ENCODE results near the gene NOP53.
"Not testable (repeated sequence)": the region's sequence is repeated elsewhere in the genome, so short reads cannot be mapped to it uniquely, and the experiment has no call there.

Gene NOP53

DNA sequence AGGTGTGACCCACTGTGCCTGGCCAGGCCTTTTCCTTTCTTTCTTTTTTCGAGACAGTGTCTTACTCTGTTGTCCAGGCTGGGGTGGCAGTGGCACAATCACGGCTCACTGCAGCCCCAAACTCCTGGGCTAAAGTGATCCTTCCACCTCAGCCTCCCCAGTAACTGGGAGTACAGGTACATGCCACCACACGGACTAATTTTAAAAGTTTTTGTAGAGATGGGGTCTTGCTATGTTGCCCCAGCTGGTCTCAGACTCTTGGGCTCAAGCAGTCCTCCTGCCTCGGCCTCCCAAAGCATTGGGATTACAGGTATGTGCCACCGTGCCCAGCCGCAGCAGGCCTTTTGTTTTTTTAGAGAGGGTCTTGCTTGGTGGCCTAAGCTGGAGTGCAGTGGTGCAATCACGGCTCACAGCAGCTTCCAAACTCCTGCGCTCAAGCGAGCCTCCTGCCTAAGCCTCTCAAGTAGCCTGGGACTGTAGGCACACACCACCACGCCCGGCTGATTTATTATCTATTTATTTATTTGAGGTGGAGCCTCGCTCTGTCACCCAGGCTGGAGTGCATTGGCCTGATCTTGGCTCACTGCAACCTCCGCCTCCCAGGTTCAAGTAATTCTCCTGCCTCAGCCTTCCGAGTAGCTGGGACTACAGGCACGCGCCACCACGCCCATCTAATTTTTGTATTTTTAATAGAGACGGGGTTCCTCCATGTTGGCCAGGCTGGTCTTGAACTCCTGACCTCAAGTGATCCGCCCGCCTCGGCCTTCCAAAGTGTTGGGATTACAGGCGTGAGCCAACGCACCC lies 32.1 kb downstream of the NOP53 start:
- DNase-seq (ENCODE audit: low read depth in 3 of 3): not testable (repeated sequence)

DNA sequence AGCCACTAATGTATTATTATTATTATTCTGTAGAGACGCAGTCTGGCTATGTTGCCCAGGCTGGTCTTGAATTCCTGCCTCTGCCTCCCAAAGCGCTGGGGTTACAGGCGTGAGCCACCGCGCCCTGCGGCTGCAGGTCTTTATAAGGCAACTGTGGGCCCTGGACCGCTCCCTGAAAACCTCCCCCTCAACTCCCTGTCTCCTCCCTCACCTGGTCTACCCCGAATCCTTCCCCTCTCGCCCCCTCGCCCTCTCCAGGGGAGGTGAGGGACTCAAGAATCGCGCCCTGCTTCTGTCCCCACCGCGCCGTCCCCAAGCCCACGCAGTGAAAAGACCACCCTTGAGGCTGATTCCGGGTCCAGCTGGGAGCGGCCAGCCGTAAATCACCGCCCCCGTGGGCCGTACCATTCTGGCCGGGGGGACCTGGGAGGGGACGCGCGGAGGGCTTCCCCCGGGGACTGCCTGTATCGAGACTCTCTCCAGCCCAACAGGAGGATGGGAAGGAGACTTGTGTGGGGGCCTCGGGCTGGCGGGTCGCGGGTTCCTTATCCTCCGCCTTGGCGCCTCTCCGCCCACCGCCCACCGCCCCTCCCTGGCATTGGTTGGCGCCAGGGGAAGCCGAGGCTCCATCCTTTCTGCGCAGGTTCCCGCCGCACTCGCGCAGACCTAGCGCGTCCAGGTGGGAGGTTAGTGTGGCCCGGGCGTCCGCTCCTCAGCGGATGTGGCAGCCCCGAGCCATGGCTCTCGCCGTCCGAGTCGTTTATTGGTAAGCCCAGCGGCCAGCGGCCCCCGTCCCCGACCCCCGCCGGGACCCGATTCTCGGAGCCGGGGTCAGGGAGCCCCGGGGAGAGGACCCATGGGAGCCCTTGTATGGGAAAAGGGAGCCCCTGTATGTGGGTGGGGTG lies 33.0 kb downstream of the NOP53 start, which contains the start of gene SELENOW:
Gene SELENOW, plus strand, starts transcription at position 655 of the 905 bp plus-strand sequence. Its CDS starts 83 bp downstream, at position 738.
- peak; percentile 57 to 71 (median 65) for DNase-seq (ENCODE audit: low read depth in 3 of 3)

DNA sequence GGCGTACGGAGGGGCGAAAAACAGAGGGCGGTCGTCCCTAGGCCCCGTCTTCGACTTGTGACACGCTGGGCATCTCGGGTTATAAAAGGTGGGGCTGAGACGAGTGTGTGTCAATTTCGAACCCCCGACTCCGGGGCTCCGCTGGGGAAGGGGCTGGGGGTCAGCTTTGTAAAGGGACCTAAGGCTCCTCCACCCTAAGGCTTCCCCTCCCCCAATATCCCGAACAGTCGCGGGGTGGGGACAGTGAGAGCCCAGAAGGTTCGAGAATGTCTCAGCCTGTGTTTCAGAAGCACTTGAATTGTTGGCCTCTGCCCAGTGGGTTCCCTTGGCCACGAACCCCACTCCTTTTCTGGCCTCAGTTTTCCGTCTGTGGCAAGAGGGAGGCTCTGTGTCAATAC lies 33.6 kb downstream of the NOP53 start:
- no peak for DNase-seq (ENCODE audit: low read depth in 3 of 3)

DNA sequence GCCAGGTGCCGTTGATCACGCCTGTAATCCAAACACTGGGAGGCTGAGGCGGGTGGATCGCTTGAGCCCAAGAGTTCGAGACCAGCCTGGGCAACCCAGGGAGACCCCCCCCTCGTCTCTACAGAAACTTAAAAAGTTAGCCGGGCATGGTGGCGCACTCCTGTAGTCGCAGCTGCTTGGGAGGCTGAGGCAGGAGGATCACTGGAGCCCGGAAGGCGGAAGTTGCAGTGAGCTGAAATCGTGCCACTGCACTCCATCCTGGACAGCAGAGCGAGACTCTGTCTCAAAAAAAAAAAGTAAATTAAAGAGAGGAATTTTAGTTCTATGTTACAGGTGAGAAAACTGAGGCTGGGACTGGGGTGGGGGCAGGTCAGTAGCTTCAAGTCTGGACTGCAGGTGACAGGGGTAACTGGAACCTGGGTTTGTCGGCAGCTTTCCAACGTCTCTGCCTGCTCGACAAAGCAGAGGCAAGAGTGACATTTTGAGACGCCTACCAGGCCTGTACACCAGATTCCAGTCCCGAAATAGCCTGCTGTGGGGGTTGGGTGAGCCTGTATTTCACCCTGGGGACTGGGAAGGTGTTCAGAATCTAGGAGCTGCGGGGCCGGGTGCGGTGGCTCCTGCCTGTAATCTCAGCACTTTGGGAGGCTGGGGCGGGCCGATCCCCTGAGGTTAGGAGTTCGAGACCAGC lies 34.3 kb downstream of the NOP53 start:
- DNase-seq (ENCODE audit: low read depth in 3 of 3): no peak

DNA sequence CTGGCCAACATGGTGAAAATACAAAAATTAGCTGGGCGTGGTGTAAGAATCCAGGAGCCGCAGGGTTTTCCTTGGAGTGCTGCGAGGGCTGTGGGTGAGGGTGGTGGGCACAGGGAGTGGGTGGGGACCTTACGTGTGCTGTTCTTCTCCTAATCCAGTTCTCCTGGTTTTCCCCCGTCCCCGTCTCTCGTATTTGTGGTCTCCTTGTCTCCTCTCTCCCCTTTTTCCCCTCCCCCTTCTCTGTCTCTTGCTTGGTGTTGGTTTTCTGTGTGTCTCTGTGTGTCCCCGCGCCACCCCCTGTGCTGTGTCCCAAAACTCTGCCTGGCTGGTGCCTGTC lies 34.8 kb downstream of the NOP53 start:
- no peak for DNase-seq (ENCODE audit: low read depth in 3 of 3)

DNA sequence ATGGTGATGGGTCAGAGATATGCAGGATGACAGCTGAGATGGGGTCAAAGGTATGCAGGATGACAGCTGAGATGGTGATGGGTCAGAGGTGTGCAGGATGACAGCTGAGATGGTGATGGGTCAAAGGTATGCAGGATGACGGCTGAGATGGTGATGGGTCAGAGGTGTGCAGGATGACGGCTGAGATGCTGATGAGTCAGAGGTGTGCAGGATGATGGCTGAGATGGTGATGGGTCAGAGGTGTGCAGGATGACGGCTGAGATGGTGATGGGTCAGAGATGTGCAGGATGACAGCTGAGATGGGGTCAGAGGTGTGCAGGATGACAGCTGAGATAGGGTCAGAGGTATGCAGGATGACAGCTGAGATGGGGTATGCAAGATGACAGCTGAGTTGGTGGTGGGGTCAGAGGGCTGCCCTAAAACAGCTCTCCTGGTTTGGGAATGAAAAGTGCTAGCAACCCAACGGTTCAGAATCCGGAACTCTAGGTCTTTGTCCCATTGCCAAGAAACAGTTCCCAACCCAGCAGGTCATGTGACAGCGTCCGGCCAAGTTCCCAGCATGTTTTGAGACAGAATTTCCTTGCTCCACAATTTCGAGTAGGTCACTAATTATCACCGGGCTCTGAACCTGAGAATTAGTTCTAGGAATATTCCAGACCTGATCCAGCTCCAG lies 36.4 kb downstream of the NOP53 start:
- DNase-seq (ENCODE audit: low read depth in 3 of 3): no peak

DNA sequence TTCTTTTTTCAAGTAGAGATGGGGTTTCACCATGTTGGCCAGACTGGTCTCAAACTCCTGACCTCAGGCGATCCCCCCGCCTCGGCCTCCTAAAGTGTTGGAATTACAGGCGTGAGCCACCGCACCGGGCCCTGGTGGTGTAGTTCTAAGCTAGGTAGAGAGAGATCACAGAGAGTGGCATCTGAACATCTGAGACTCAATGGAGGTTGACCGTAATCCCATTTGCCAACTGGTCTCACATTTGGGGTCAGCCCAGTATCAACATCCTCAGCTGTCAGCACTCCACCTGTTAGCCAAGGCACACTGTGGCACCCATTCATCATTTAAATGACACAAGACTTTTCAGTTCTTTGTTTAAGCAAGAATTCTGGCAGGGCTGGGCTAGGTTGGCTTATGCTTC lies 41.2 kb downstream of the NOP53 start:
- DNase-seq (ENCODE audit: low read depth in 3 of 3): no peak

DNA sequence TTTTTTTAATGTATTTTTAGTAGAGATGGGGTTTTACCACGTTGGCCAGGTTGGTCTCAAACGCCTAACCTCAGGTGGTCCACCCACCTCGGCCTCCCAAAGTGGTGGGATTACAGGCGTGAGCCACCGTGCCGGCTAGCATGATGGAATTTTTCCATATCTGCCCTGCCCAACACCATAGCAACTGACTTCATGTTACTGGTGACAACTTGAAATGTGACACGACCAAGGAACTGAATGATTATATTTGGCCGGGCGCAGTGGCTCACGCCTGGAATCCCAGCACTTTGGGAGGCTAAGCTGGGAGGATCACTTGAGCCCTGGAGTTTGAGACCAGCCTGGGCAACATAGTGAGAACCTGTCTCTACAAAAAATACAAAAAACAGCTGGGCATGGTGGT lies 42.0 kb downstream of the NOP53 start:
- not testable (repeated sequence) for DNase-seq (ENCODE audit: low read depth in 3 of 3)

DNA sequence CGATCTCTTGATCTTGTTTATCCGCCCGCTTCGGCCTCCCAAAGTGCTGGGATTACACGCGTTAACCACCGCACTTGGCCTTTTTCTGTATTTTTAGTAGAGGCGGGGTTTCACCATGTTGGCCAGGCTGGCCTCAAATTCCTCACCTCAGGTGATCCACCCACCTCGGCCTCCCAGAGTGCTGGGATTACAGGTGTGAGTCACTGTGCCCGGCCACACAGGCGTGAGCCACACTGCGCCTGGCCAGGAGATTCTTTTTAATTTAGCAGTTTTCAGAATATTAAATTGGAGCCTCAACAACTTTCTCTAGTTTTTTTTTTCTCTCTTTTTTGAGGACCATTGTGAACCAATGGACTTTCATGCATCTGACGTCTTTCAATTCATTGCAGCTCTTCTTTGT lies 44.5 kb downstream of the NOP53 start:
- not testable (repeated sequence) for DNase-seq (ENCODE audit: low read depth in 3 of 3)

DNA sequence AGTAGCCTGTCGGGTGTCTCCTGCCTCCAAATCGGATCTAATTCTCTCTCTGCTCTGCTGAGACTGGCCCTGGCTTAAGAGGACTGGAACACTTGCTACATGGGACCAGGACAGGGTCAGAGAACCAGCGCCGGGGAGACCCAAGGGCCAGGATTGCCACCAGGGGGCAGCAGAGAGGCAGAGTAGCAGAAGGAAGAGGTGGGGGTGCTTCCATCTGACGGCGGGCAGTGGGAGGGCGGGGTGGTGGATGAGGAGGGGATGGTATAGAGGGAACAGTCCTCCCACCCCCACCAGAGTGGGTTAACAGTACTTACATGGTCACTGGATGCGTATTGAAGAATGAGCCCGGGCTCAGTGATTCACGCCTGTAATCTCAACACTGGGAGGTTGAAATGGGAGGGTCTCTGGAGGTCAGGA lies 45.1 kb downstream of the NOP53 start:
- DNase-seq (ENCODE audit: low read depth in 3 of 3): peak; percentile 72 to 93 (median 85)

DNA sequence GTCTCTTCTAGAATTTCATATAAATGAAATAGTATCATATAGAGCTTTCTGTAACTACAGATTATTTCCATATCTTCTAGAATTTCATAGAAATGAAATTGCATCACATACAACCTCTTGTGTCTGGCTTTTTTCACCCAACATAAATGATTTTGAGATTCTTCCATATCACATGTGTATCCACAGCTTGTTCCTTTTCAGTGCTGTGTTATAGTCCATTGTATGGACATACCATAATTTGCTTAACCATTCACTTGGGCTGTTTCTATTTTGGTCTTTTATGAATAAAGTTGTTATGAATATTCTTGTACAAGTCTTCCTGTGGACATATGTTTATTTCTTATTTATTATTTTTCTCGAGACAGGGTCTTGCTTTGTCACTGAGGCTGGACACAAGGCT lies 47.3 kb downstream of the NOP53 start:
- no peak for DNase-seq (ENCODE audit: low read depth in 3 of 3)

DNA sequence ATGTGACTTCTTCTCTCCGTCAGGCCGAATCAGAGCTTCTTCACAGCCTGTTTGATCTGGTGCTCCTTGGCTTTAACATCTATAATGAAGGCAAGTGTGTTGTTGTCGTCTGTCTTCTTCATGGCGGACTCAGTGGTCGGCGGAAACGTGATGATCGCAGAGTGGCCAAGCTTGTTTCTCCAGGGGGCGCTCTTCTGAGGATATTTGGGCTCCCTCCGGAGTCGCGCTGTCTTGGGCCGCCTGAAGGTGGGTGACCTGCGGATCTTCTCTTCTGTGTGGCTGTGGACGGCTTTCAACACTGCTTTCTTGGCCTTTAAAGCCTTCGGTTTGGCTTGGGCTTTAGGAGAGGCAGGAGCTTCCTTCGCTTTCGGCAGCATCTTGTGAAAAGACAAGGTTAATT lies 49.2 kb downstream of the NOP53 start:
- no peak for DNase-seq (ENCODE audit: low read depth in 3 of 3)

DNA sequence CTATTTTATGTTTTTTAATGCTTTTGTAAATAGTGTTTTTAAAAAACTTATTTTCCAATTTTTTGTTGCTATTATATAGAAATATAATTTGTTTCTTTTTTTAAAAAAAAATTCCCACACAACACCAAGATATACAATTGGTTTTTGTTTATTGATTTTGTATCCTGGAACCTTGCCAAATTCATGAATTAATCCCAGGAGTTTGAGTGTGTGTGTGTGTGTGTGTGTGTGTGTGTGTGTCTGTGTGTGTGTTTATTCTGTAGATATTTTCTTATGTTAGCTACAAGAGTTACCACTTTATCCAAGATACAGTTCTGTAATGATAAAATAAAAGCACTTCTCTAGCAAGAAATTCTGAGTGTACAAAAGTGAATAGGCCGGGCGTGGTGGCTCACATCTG lies 51.4 kb downstream of the NOP53 start:
- no peak for DNase-seq (ENCODE audit: low read depth in 3 of 3)

DNA sequence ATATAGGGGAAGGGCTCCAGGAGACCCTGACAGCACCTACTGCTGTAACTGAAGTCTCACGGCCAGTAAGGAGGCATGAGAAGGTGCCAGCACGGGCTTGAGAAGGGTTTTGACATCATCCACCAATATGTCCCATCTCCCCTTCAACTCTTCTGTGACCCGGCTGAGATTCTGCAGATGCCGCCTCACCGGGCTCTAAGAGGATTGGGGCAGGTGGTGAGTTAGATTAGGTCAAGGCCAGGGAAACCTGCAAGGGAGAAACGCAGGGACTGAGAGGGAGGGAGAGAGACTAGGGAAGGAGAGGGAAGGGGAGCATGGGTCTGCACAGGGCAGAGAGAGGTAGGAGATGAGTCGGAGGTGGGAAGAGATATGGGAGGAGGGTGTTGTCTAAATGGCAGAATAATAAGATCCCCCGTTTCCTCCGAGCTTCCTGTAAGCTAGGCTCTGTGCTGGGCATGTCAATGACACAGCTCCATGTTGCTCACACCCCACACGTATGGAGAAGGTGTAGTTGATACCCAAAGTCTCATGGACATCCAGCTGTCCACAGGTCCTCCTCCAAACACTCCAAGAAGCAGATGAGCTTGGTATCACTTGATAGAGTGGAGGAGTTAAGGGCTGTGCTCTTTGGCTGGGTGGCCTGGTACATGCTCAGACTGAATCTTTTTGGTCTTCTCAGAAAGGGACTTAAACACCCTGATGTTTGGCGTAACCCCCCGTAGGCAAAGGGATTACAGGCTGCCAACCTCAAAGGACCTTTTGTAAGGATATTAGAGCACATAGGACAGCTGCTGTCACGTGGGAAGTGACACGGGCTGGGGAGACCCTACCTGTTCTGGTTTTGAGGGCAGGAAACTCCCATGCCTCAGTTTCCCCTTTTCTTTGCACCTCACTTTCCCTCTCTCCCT lies 52.9 kb downstream of the NOP53 start:
- DNase-seq (ENCODE audit: low read depth in 3 of 3): no peak

DNA sequence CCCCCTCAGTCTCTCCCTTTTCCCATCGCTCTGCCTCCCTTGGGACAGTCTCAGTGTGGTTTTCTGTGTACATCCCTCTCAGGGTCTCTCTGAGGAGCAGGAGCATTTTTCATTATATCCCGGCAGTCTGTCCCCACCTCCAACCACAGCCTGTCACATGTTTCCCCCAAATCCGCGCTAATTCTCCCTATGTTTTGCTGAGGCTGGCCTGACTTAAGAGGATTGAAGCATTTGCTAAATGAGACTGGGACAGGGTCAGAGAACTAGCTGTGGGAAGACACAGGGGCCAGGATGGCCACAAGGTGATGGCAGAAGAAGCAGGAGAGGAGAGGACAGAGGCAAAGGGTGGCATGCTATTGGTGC lies 53.5 kb downstream of the NOP53 start:
- no peak for DNase-seq (ENCODE audit: low read depth in 3 of 3)

DNA sequence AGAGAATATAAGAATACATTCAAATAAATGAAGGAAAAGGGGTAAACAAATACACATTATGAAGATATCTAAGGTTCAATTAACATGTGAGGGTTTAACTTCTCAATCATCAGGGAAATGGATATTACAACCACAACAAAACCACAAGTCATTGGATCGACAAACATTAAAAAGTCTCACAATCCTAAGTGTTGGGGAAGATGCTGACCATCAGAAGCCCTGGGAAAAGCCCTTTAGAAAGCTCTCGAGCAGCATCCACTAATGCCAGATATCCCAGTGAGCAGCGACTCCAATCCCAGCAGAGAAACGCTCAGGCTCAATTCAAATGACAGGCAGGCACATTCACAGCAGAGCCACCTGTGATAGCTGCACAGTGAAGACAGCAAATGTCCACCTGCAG lies 55.9 kb downstream of the NOP53 start:
- no peak for DNase-seq (ENCODE audit: low read depth in 3 of 3)

DNA sequence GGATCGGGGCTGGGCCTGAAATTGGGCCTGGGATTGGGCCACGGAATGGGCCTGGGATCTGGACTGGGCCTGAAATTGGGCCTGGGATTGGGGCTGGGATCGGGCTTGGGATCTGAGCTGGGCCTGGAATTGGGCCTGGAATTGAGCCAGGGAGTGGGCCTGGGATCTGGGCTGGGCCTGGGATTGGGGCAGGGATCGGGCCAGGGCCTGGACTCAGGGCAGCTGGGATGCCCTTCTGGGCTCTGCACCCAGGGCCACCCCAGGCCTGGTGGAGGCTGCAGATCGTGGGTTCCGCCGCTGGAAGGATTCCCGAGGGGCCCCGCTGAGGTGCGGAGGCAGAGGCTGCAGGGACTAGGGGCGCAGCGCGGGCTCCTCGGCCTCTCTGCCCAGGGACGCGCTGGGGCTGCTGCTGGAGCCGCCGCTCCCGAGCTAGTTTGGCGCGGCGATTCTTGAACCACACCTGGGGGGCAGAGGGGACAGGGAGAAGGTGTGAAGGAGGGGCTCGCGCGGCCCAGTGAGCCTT lies 57.2 kb downstream of the NOP53 start:
- no peak for DNase-seq (ENCODE audit: low read depth in 3 of 3)

DNA sequence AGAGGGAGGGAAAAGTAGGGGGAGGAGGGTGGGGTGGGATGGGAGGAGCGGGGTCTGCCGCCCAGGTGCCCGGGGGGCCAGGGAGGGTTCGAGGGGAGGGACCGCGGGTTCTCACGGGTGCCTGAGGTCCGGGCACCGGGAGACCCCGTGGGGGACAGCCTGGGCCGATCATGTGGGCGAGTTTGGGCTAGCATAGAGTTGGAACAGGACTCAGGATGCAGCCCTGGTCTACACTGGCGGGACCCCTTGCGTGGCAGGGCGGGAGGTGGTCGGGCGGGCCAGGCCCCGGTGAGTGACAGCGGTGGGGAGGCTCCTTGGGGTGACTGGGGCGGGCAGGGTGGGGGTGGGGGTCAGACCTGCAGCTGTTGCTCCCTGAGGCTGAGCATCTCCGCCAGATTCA lies 57.8 kb downstream of the NOP53 start:
- DNase-seq (ENCODE audit: low read depth in 3 of 3): not testable (repeated sequence)

DNA sequence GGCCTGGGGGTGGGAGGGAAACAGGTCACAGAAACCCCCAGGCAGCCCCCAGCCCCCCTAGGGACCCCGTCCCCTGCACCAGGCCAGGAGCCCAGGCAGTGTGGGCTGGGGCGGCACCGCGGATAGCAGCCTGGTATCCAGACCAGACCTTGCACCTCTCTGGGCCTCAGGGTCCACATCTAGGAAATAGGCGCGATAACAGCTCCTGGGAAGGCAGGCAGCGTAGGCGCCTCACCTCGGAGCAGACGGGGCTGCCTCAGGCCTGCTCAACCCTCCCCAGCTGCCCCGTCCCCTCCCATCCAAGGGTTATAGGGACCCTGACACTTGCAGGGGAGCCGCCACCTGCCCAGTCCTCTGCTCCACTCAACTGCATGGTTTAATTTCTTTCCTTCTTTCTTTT lies 58.3 kb downstream of the NOP53 start:
- not testable (repeated sequence) for DNase-seq (ENCODE audit: low read depth in 3 of 3)

DNA sequence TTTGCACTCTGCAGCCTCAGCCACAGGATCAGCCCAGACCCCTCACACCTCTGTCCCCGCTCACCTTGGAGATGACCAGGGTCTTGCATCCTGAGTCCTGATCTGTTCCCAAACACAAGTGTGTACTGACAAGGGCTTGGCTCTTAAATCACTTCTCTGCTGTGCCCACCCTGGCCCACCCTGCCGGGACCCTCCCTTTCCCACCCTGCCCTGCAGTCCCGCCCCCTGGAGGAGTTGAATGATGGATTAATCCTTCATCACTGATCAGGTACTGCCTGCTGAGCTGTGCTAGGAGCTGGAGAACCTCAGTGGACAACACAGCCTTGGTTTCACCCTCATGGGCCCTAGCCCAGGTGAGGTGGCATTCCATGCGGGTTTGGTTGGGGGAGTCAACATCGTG lies 59.1 kb downstream of the NOP53 start, which contains the start of gene TPRX1:
Gene TPRX1, minus strand, starts transcription at position 101 of the 400 bp plus-strand sequence. Its CDS starts 12 bp downstream, at position 89.
- not testable (repeated sequence) for DNase-seq (ENCODE audit: low read depth in 3 of 3)

Measured in stimulated activated CD4-positive, alpha-beta T cell treated with anti-CD3 and anti-CD28 coated beads, TNF-alpha, amount 100 ng/mL, for 48 hours (primary cell).